Measurements from ENCODE around the gene AUTS2.
A peak's percentile ranks its signal among the peaks of the same experiment; 100 is the strongest.

Gene AUTS2

GRCh38 chr7:70098905-70099672 is 500.8 kb downstream of the AUTS2 start:
- DNase-seq (ENCODE audit: low spot score) = peak; percentile 6

DNA sequence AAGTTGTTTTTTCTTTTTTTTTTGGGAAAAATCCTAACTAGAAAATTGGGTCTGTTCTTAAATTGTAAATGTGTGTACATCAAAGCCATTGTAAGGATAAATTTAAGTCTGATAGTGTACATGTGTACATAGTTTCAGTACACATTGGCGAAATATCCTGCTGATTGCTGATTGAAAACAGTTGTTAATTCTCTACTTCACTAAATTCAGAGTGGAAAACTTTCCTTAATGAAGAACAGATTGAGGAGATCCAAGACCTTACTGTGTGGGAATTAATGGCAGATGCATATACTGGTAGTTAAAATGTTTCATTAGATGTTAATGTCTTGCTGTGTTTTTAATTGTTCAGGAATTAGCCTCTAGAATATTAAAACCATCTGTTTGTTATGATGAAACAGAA is 506.0 kb downstream of the AUTS2 start:
- no peak for FAIRE-seq

More at GRCh38 chr7:70098905-70099672, 500.8 kb downstream of the AUTS2 start:
- no peak for FAIRE-seq

GRCh38 chr7:70113078-70113477 is 514.8 kb downstream of the AUTS2 start:
- FAIRE-seq (no peak), DNase-seq (ENCODE audit: low spot score) (no peak)

More for the DNA sequence above, 506.0 kb downstream of the AUTS2 start:
- DNase-seq (ENCODE audit: low spot score) = no peak

GRCh38 chr7:70113536-70113935 is 515.3 kb downstream of the AUTS2 start:
- no peak for FAIRE-seq
- no peak for DNase-seq (ENCODE audit: low spot score)

- FAIRE-seq (no peak), DNase-seq (ENCODE audit: low spot score) (no peak)
These were observed 516.5 kb downstream of the AUTS2 start for GRCh38 chr7:70114806-70115205.

GRCh38 chr7:70116244-70116643 is 518.0 kb downstream of the AUTS2 start:
- FAIRE-seq = no peak
- no peak for DNase-seq (ENCODE audit: low spot score)

DNA sequence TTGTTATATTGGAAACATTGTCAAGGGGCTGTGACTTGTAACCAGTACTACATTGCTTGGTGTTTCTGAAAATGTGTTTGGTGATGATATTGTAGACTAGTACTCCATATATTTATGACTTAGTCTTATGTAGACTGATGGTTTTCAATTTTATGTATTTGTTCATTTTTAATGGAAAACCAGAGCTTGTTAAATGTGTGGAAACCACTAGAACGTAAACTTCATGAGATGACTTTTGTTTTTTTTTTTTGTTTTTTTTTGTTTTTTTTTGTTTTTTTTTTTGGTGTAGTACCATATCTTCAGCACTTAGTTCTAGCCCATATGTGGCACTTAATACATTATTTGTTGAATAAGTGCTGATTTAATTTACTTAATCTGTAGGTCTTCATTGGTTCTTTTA is 518.6 kb downstream of the AUTS2 start:
- FAIRE-seq = no peak
- no peak for DNase-seq (ENCODE audit: low spot score)

DNA sequence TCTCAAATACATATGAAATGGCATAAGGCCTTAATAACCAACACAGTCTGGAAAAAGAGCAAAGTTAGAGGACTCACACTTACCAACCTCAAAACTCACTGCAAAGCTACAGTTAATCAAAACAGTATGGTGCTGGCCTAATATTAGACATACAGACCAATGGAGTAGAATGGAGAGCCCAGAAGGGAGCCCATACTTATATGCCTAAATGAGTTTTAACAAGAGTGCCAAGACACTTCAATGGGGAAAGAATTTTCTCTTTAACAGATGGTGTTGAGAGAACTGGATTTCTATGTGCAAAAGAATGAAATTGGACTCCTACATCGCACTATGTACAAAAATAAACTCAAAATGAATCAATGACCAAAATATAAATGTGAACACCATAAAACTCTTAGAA is 522.6 kb downstream of the AUTS2 start:
- DNase-seq (ENCODE audit: low spot score) (no peak), FAIRE-seq (no peak)

DNA sequence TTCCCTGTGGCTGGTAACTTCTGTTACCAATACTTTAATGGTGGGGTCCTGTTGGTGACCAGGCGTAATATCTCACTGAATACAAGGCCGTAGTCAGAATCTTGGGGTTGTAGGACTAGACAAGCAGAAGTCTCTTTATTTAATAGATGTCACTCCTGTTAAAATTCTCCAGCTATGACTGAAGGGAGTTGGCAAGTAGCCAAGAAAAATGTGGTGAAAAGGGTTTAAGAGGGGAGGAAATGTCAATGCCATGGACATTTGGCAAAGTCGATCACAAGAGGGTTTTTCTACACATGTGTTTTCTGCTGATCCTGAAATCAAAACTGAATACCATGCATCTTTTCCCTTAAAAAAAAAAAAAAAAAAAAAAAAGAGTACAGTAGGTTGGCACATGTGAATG is 533.5 kb downstream of the AUTS2 start:
- DNase-seq (ENCODE audit: low spot score) = peak; percentile 20
- FAIRE-seq = no peak

- DNase-seq (ENCODE audit: low spot score) (no peak), FAIRE-seq (peak; percentile 50)
These were observed 534.1 kb downstream of the AUTS2 start for GRCh38 chr7:70132226-70132851.

DNA sequence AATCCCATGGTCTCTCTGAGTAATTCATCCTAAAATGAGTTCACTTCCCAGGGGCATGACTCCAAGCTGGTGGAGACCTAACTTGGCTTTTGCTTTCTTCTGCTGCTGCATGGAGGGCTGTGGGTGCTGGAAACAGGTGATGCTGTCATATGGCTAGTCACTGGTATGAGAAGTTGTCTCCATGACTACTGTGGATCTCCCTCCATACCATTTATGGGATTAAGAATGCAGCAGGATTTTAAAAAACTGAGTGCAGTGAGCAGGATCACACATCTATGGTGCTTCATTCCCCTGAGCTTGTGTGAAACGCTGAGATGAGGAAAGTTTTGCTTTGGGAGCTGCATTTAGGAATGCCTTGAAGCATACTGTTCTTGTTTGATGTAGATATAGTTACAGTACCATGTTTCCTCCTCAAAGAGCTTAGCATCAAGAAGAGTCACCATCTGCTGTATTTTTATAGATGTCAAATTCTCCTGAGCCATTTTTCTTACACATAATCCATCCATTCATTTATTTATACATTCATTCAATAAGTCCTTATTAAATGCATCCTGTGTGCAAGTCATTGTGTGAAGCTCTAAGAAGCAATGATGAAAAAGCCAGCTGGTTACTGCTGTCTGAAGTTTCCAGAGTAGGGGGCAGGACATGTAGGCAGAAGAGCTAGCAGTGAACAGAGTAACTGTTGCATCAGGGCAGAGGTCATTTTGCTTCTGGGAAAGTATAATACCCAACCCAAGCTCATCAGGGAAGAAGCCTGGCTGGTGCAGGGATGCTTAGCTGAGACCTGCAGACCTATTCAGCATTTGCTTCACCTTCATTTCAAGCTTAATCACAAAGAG is 534.8 kb downstream of the AUTS2 start:
- DNase-seq (ENCODE audit: low spot score) (no peak), FAIRE-seq (no peak)

DNA sequence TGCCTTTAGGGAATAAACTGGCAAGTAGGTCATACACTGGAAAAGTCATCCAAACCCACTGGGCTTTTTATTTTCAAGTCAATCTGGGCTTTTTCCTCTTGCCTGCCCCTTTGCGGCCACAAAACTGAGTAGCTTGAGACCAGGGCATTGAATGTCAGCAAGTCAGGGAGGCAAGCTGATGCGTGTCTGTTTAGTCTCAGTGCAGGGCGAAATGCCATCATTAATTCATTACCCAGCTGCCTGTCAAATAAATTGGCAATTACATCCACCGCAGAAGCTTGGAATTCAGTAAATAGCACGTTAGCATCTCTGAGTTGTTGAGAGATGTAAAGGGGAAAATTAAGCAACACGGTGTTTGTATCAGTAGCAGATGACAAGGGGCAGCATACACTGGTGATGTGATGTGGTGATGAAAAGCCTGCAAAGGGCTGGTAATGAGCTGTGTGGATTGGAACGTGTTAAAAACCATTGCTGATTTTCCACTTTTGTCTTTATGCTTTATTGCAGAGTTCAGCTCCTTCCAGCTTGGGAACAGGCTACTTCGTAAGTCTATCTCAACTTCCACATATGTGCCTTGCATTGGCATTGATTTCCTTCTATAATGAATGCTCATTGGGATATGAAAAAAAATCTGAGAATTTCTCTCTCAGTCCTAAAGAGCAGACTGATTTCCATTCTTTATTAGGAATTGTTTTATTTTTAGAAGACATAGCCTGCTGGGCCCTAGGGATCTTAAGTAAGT is 535.9 kb downstream of the AUTS2 start:
- DNase-seq (ENCODE audit: low spot score) (no peak), FAIRE-seq (no peak)

GRCh38 chr7:70135656-70136055 is 537.4 kb downstream of the AUTS2 start:
- no peak for FAIRE-seq
- no peak for DNase-seq (ENCODE audit: low spot score)

DNA sequence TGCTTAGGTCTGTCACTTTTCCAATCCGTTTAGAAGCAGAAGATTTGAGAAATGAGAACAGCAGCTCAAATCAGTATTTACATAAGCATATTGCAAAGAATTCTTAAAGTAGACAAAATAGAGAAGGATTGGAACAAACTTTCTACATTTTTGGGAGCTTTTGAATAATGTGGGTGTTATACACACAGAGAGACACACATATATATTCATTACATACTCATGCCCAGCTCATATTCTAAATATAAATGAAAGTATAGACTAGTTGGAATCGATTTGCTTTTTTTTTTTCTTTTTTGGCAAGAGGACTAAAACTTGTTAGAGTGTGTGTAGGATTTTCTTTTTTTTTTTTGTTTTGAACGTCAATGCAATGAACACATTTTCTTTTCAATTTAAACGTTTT is 538.9 kb downstream of the AUTS2 start:
- FAIRE-seq = no peak

GRCh38 chr7:70142247-70142932 is 544.1 kb downstream of the AUTS2 start:
- DNase-seq (ENCODE audit: low spot score) (no peak), FAIRE-seq (no peak)

More for the DNA sequence above, 538.9 kb downstream of the AUTS2 start:
- DNase-seq (ENCODE audit: low spot score) = no peak

GRCh38 chr7:70143075-70144044 is 545.1 kb downstream of the AUTS2 start:
- no peak for FAIRE-seq

DNA sequence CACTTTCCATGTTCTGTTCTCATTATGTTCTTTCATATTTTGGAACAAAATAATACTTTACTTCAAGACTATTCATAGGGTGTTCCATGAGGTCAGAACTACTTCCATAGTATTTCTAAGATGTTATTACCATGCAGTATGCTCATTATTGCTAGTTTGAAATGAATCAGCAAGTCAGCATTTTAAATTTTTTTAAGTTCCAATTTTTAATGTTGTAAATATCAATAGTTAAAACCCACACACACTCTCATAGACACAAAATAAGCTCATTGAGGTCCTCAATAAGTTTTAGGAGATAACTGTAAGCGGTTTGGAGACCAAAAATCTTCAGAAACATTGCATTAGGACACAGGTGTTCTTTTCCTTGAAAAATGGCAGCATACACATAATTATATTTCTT is 550.7 kb downstream of the AUTS2 start:
- no peak for FAIRE-seq

More at GRCh38 chr7:70143075-70144044, 545.1 kb downstream of the AUTS2 start:
- no peak for DNase-seq (ENCODE audit: low spot score)

DNA sequence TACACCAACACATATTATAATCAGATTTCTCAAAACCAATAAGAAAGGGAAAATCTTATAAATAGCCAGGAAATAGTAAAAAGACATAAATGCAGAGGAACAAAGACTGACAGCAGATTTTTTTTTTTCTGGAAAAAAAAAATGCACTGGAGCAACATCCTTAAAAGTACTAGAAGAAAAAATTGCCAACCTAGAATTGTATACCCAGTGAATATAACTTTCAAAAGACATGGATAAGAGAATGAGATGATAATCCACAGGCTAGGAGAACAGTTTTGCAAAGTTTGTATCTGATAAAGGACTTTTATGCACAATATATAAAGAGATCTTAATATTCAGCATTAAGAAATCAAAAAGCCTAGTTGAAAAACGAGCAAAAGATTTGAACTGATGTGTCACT is 554.0 kb downstream of the AUTS2 start:
- no peak for FAIRE-seq

More for the DNA sequence above, 550.7 kb downstream of the AUTS2 start:
- DNase-seq (ENCODE audit: low spot score) = no peak

DNA sequence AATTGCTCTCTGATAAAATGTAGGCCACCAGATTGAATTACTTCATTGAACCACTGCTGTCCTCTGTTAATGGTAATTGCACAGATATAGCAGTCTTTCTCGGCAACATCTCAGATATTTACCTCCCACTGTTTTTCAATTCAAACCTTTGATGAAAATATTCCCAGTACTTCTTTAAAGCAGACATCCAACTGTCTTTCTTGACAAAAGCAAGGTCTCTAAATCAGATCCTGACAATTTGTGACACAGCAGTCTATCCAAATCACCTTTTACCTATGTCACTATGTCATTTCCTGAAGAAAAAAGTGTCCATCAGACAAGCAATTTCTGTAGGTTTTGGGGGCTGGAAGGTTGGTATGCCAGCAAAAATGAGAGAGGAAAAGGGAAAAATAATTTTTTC is 555.7 kb downstream of the AUTS2 start:
- DNase-seq (ENCODE audit: low spot score) (no peak), FAIRE-seq (no peak)

More for the DNA sequence above, 554.0 kb downstream of the AUTS2 start:
- DNase-seq (ENCODE audit: low spot score) = no peak
